ENCODE data around the gene MAGED4.
"Not testable (repeated sequence)": the region's sequence is repeated elsewhere in the genome, so short reads cannot be mapped to it uniquely, and the experiment has no call there.

MAGED4 gene, protein sequence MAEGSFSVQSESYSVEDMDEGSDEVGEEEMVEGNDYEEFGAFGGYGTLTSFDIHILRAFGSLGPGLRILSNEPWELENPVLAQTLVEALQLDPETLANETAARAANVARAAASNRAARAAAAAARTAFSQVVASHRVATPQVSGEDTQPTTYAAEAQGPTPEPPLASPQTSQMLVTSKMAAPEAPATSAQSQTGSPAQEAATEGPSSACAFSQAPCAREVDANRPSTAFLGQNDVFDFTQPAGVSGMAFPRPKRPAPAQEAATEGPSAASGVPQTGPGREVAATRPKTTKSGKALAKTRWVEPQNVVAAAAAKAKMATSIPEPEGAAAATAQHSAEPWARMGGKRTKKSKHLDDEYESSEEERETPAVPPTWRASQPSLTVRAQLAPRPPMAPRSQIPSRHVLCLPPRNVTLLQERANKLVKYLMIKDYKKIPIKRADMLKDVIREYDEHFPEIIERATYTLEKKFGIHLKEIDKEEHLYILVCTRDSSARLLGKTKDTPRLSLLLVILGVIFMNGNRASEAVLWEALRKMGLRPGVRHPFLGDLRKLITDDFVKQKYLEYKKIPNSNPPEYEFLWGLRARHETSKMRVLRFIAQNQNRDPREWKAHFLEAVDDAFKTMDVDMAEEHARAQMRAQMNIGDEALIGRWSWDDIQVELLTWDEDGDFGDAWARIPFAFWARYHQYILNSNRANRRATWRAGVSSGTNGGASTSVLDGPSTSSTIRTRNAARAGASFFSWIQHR

DNA sequence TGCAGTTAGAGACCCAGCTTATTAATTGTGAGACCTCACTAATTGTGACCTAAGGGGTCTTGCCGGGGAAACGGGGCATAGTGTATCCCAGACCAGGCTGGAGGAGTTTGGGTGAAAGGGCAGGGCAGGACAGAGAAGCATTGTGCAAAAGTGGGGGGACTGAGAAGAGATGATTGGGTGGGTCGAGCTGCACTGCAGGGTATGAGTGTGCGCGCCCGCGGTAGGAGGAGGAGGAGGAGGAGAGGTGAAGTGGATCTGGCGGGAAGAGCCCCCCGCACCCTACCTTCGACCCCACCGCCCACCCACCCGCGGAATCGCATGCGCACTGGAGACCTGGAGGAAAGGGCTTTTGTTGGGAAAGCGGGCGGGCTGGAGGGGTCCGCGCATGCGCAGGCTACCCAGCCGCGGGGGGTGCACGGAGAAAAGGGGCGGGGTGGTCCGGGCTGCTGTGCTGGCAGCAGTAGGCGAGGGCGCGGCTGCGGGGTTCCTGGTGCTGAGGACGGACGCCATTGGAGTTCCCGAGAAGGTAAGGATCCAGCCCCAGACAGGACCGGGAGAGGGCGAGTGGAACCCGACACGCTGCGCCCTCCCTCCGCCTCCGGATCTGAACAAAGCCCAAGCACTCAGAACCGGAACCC is at the start of gene MAGED4:
MAGED4 (plus strand) TSS at position 449 of the 638 bp plus-strand sequence. CDS start 1,035 bp downstream, outside the sequence.
- not testable (repeated sequence) for DNase-seq

DNA sequence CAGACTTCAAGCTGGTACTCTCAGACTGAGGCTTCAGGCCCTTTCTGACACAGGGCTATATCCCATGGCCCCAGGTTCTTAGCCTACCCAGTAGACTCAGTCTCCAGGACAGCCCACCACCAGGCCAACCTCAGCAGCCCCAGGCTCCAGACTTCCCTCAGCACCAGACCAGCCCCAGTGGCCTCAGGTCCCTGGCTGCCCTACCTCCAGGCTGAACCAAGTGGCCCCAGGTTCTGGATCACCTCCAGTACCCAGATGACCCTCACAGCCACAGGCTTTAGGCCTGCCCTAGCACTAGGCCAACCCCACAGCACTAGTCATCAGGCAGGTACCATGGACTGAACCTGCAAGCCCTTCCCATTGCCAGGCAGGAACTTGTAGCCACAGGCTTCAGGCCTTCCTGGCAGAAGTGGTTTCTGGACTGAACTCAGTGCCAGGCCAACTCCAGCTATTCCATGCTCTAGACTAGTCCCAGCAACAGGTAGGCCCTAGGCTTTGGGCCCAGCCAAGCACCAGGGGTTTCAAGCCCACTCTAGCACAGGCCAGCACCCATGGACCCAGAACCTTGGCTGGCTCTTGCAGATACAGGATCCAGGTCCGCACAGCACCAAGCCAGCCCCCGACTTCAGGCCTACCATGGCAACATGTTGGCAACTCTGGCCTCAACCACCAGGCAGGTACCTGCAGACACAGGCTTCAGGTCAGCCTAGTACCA is 45.7 kb upstream of the MAGED4 start:
- DNase-seq = no peak

DNA sequence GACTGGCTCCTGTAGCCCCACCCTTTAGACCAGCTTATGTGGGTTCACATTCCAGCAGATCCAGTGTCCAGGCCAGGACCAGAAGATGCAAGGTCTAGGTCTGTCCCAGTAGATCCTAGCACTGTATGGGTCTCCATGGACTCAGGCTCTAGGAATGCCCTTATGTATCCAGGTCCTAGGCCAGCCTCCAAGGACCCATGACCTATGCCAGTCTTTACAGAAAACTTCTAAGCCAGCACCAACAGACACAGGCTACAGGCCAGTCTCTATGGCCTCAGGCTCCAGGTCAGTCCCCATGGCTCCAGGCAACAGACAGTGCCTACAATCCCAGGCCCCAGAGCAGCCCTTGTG is 45.2 kb upstream of the MAGED4 start:
- no peak for DNase-seq

DNA sequence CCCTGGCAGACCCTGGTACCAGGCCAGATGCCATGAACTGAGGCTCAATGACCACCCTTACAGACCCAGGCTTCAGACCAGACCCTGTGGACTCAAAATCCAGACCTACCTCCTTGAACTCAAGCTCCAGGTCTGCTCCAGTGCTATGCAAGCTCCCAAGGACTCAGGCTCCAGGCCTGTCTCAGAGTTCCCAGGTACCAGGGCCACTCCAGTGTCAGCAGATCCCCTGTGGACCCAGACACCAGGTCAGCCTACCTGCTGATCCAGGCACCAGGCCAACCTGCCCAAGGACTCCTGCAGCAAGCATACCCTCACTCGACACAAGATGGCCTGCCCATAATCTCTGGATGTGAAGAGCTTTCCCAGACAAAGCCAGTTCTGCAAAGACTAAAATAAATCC is 44.7 kb upstream of the MAGED4 start:
- no peak for DNase-seq

DNA sequence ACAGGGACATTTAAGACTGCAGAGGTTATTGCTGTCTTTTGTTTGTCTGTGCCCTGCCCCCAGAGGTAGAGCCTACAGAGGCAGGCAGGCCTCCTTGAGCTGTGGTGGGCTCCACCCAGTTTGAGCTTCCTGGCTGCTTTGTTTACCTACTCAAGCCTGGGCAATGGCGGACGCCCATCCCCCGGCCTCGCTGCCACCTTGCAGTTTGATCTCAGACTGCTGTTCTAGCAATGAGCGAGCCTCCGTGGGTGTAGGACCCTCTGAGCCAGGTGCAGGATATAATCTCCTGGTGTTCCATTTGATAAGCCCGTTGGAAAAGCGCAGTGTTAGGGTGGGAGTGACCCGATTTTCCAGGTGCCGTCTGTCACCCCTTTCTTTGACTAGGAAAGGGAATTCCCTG is 34.0 kb upstream of the MAGED4 start:
- not testable (repeated sequence) for DNase-seq

DNA sequence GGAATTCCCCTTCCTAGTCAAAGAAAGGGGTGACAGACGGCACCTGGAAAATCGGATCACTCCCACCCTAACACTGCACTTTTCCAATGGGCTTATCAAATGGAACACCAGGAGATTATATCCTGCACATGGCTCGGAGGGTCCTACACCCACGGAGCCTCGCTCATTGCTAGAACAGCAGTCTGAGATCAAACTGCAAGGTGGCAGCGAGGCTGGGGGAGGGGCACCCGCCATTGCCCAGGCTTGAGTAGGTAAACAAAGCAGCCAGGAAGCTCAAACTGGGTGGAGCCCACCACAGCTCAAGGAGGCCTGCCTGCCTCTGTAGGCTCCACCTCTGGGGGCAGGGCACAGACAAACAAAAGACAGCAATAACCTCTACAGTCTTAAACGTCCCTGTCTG is 24.5 kb upstream of the MAGED4 start:
- not testable (repeated sequence) for DNase-seq

DNA sequence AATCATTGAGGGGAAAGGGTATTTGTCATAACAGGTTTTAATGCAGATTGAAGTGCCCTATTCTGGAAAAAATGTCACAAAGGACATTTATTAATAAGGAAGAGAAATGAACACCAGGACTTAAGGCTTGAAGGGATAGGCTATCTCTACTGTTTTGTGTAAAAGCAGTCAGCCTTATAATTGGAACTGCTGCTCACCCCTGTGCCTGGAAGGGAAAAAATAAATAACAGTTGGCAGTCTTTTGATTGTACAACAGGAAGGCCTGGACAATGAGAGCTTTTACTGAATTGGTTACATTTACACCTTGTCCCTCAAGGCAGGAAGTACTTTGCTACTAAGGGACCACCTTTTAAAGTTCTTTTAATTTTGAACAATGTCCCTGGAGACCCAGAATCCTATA is 17.8 kb upstream of the MAGED4 start:
- DNase-seq = no peak

DNA sequence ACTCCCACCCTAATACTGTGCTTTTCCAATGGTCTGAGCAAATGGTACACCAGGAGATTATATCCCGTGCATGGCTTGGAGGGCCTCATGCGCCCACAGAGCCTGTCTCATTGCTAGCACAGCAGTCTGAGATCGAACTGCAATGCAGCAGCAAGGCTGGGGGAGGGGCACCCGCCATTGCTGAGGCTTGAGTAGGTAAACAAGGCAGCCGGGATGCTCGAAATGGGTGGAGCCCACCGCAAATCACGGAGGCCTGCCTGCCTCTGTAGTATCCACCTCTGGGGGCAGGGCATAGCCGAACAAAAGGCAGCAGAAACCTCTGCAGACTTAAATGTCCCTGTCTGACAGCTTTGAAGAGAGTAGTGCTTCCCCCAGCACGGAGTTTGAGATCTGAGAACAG is 13.6 kb upstream of the MAGED4 start:
- not testable (repeated sequence) for DNase-seq

DNA sequence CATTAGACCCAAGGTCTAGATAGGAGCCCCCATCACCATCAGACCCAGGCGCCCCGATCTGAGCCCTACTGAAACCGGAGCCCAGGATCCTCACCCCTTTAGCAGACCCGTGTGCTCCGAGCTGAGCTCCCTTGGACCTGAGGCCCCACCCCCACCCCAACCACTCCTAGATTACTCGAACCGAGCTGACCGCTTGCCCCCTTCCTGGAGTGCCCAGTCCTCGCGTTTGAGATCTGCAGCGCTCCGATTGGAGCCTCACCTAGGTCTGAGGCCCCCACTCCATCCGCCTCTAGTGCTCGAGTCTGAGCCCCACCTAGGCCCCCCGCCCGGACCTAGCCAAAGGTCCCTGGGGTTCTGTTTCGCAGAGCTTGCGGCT is 378 bp downstream of the MAGED4 start:
- DNase-seq = not testable (repeated sequence)

DNA sequence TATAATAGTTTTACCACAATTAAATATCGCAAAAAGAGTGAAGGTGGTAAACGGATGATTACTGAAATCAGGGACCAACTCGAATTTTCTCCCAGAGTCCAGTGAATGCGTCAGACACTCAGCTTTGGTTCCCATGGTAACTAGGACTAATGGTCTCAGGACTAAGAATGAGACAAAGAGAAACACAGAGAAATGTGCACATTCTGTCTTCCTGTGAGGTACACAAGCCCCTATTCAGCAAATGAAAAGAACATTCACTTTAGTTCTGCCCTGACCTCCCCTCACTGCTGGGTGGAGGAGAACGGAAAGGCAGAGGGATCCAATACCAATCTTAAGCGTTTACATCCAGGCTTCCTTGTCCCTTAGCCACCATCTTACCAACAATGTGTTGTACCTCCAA is 26.7 kb downstream of the MAGED4 start:
- DNase-seq = not testable (repeated sequence)

DNA sequence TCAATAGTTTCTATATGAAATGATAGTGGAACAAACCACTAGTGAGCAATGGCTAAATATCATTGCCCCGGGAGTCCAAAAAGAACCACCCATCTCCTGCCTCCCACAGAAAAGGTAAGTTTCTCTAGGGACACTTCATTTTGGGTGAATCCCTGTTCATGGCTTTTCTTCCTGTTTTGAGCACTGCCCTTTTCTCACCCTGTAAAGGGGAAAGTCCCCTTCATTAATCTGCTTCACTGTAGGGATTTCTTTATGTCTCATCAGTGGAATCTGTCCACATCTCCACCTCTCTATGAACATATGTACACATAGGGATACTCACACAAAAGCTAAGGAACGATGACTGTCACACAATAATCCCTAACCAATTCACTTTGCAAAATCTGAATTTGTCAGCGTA is 28.6 kb downstream of the MAGED4 start:
- DNase-seq = no peak

DNA sequence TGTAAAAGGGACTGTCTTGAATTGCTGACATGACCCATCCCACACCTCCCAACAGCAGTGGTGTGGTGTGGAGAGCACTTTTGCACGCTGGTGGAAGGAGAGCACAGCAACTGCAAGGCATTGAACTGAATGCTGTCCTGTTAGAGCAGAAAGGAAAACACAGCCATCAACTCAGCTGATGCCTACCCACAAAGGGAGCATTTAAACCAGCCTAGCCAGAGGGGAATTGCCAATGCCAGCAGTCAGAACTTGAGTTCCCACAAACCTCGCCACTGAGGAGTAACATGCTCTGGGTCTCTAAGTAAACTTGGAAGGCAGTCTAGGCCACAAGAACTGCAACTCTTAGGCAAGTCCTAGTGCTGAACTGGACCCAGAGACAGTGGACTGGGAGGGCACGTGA is 31.9 kb downstream of the MAGED4 start:
- DNase-seq = no peak

DNA sequence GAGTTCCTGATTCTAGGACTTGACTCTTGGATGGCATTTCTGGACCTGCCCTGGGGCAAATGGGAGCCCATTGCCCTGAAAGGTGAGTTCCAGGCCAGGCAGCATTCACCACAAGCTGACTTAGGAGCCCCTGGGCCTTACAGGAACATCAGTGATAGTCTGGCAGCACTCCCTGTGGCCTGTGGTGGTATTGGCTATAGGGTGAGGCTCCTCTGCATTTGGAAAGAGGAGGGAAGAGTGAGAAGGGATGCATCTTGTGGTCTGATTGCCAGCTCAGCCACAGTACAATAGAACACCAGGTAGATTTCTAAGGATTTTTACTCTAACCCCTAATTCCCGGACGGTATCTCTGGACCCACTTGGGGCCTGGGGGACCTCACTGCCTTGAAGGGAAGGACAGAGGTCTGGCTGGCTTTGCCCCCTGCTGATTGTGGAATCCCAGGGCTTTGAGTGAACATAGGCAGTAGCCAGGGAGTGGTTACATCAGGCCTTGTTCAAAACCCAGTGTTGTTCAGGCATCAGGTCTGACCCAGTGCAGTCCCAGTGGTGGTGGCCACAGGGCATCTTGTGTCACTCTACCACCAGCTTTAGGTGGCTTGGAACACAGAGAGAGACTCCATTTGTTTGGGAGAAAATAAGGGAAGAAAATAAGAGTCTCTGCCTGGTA is 32.9 kb downstream of the MAGED4 start:
- no peak for DNase-seq

DNA sequence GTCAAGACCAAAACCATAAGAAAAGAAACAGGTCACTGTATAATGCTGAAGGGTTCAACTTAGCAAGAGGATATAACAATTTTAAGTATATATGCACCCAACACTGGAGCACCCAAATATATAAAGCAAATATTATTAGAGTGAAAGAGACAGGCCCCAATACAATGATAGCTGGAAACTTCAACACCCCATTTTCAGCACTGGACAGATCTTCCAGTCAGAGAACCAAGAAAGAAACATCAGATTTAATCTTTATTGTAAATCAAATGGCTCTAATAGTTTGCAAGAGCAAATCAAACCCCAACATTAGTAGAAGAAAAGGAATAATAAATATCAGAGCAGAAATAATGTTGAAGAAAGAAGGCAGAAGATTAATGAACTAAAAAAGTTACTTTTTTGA is 36.2 kb downstream of the MAGED4 start:
- DNase-seq = no peak
